Tibial nerve (tissue), 4 donors: ENCODE data around the gene INPP4B. TPM values are rescaled to one million over a fixed set of nuclear protein-coding genes. Genes with fewer than 3 reads are reported as not detected.

Source experiments
- DNase-seq, 2 donors: peaks; one replicate each; pipeline ENCODE4 v3.0.0-alpha.2; 2019; ENCODE audit warnings: low spot score in 2 of 2
- H3K27ac ChIP-seq, 4 donors: fragments of 200-600 bp; sonication (generic) in 3 of 4; one replicate each; pipeline ENCODE4 v1.5.1; 2017 to 2019; ENCODE audit warnings: mild to moderate bottlenecking in 1 of 4
- H3K27me3 ChIP-seq, 2 donors: fragments of 200-600 bp; sonication (generic) in 1 of 2; one replicate each; pipeline versions ENCODE4 v1.5.1 to v1.6.0; 2017 to 2019
- H3K36me3 ChIP-seq, 3 donors: fragments of 200-600 bp; sonication (generic); one replicate each; pipeline ENCODE4 v1.5.1; 2018 to 2019
- H3K4me1 ChIP-seq, 4 donors: fragments of 200-600 bp; sonication (generic) in 3 of 4; one replicate each; pipeline ENCODE4 v1.5.1; 2017 to 2019
- H3K4me3 ChIP-seq, 4 donors: fragments of 200-600 bp; sonication (generic) in 3 of 4; one replicate each; pipeline ENCODE4 v1.5.1; 2017 to 2019; ENCODE audit warnings: mild to moderate bottlenecking in 1 of 4, moderate library complexity in 1 of 4
- H3K9me3 ChIP-seq, 4 donors: fragments of 200-600 bp; sonication (generic) in 3 of 4; one replicate each; pipeline ENCODE4 v1.5.1; 2017 to 2019
- CTCF ChIP-seq, 5 experiments: fragments of 200-600 bp in 3 of 5; fragments of 450-650 bp in 2 of 5; sonication (generic) in 3 of 5; IDR thresholded peaks; one replicate each; pipeline ENCODE4 v1.5.1; 2016 to 2019; ENCODE audit warnings: antibody characterized with exemption in 5 of 5, mild to moderate bottlenecking in 3 of 5, moderate library complexity in 2 of 5
- EP300 ChIP-seq, 2 donors: sonication (generic); formaldehyde crosslinking; IDR thresholded peaks; one replicate each; pipeline ENCODE4 v1.6.1; 2017; ENCODE audit warnings: antibody characterized with exemption in 2 of 2, mild to moderate bottlenecking in 1 of 2
- POLR2A ChIP-seq, 2 donors: fragments of 450-650 bp; IDR thresholded peaks; one replicate each; pipeline ENCODE4 v1.6.1; 2017; ENCODE audit warnings: antibody characterized with exemption in 2 of 2, mild to moderate bottlenecking in 2 of 2, moderate library complexity in 2 of 2
- WGBS, 2 donors: methylation state at CpG; one replicate each; pipeline ENCODE4 v1.1.5; 2018; 5-methylcytosine and 5-hydroxymethylcytosine counted together
- total RNA-seq, 4 donors: library from RNA; depleted of rRNA; stranded (reverse); fragments of >200 nt; gene quantifications; one replicate each; pipeline ENCODE4 v1.1.0, GENCODE V29; 2016

Gene INPP4B
- total RNA-seq, 4 donors from 2014 or later: 16.3 to 32.4 (median 24.8) TPM

DNA sequence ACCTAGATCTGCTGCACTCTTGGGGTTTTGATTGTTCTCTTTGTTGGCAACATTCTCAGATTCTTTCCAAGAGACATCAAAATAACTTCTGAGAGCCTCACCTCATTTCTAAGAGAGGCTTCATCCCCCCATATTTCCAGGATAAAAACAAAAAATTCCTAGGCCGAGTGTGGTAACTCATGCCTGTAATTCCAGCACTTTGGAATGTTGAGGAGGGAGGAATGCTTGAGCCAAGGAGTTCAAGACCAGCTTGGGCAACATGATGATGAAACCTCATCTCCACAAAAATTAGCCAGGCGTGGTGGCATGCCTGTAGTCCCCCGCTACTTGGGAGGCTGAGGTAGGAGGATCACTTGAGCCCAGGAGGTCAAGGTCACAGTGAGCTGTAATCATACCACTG, 477.0 kb downstream of the INPP4B start:
- 88 to 90% methylated on average over 3 of the region's 3 CpGs for WGBS, 2 donors
- H3K36me3 ChIP-seq: no peaks in the 10 kb centered on the region
- peaks cover 0 to 3% (median 0%) of the 10 kb centered on the region in 4 donors for H3K9me3 ChIP-seq
- H3K4me3 ChIP-seq: no peak overlapping the region
- H3K4me1 ChIP-seq: peaks cover 0 to 21% (median 4%) of the 10 kb centered on the region in 4 donors
- H3K27ac ChIP-seq: no peak overlapping the region
- no peak for DNase-seq
- no peaks in the 10 kb centered on the region for H3K27me3 ChIP-seq
- no peak for TF ChIP-seq EP300 (IDR thresholded peaks at IDR 0.05)
- TF ChIP-seq POLR2A (IDR thresholded peaks at IDR 0.05): no peak
- no peak for TF ChIP-seq CTCF (IDR thresholded peaks at IDR 0.05)

DNA sequence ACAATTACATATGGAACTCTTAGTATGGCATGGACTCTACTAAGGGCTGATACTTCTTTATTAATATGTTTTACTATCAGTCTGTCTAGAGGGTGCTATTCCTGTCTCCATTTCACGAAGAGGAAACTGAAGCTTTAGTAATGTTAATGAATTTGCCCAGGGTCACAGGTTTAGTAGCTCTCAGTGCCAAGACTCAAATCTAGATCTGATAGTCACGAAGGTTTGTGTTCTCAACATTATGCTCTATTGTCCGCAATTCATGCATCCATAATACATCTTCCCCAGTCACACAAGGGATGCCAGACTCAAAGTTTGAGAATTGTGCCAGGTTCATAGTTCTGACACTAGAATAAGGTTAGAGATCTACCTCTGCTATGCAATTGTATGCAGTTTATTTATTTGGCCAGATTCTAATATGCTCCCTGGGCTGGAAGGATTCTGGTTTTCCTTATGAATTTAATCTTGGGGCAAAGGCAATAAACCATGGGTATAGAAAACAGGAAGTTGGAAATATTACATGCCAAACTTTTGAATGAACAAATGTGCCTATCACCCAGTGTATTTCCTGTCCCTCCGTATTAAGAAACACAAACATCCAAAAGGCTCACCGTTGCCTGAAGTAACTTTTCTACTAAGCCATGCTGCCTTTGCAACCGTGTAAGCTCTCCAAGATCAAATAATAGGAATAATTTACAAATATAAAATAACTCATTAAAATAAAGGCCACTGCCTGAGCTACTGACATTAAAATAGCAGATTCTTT, 478.5 kb downstream of the INPP4B start:
- TF ChIP-seq POLR2A (IDR thresholded peaks at IDR 0.05) (no peak), EP300 (IDR thresholded peaks at IDR 0.05) (no peak), CTCF (IDR thresholded peaks at IDR 0.05) (no peak)
- H3K27ac ChIP-seq: no peak overlapping the region
- H3K27me3 ChIP-seq: no peaks in the 10 kb centered on the region
- peaks cover 0 to 3% (median 0%) of the 10 kb centered on the region in 4 donors for H3K9me3 ChIP-seq
- H3K4me1 ChIP-seq: peaks cover 0 to 15% (median 0%) of the 10 kb centered on the region in 4 donors
- no peak for DNase-seq
- WGBS, 2 donors: 51 to 58% methylated on average over 6 of the region's 6 CpGs
- H3K36me3 ChIP-seq: no peaks in the 10 kb centered on the region
- H3K4me3 ChIP-seq: no peak overlapping the region

DNA sequence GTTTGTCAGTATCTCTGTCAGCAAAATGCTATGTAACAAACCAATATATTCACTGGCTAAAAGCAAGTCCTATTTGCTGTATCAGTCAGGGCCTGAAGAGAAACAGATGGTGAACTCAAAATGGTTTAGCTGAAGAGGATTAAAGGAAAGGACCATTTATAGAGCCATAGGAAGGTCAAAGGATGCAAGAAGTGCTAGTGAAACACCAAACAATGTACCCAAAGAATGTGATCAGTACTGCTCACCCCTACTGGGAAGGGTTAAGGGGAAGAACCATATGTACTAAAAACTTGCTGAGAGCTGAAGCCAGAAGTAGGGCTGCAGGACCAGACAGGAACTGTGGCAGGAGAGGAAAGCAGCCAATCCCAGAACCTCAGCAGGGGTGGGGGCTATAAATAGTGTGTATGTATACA, 479.3 kb downstream of the INPP4B start:
- DNase-seq: no peak
- Histone ChIP-seq H3K27ac (no peak overlapping the region), H3K36me3 (no peaks in the 10 kb centered on the region), H3K4me3 (no peak overlapping the region), H3K4me1 (peaks cover 0 to 7% (median 0%) of the 10 kb centered on the region in 4 donors), H3K27me3 (no peaks in the 10 kb centered on the region), H3K9me3 (peaks cover 0 to 3% (median 0%) of the 10 kb centered on the region in 4 donors)
- TF ChIP-seq CTCF (IDR thresholded peaks at IDR 0.05): no peak
- TF ChIP-seq POLR2A (IDR thresholded peaks at IDR 0.05): no peak
- TF ChIP-seq EP300 (IDR thresholded peaks at IDR 0.05): no peak

DNA sequence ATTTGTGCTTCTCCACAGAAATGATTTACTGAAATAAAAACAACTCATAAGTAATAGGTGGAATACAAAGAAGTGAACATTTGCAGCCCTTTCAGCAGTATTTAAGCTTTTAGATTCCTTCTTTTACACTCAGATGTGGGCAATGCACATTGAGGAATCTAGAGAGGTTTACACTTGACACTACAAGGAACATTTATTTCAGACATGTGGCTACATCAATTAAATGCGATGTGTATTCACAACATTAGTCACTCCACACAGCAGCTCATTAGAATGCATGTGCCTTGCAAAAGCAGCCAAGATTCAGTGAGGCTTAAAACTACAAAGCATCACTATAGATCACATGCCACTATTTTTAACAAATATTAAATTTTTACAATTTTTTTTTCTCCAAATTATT, 480.7 kb downstream of the INPP4B start:
- no peak for TF ChIP-seq CTCF (IDR thresholded peaks at IDR 0.05)
- TF ChIP-seq POLR2A (IDR thresholded peaks at IDR 0.05): no peak
- no peak for TF ChIP-seq EP300 (IDR thresholded peaks at IDR 0.05)
- Histone ChIP-seq H3K27me3 (no peaks in the 10 kb centered on the region), H3K27ac (no peak overlapping the region), H3K36me3 (no peaks in the 10 kb centered on the region), H3K9me3 (no peaks in the 10 kb centered on the region), H3K4me1 (peaks cover 0 to 7% (median 0%) of the 10 kb centered on the region in 4 donors), H3K4me3 (no peak overlapping the region)
- no peak for DNase-seq
- 31 to 45% methylated on average over 1 of the region's 1 CpG for WGBS, 2 donors

DNA sequence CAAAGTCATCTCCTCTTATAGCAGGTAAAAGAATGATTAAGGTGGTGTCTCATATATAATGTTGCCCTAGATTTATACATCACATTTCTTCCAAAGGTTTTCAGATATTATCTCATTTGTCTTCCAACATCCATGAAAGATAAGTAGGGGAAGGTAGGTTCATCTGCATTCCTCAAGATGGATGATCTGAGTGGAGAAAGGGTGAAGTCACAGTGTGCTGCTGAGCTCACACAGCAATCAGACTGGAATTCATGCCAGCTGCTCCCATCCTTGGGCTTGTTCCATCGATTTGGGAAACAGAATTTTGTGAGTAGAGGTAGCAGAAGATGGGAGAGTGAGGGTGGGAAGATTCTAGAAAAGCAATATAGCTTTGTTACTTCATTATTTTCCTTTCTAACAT, 482.4 kb downstream of the INPP4B start:
- Histone ChIP-seq H3K27me3 (no peaks in the 10 kb centered on the region), H3K36me3 (no peaks in the 10 kb centered on the region), H3K9me3 (no peaks in the 10 kb centered on the region), H3K27ac (no peak overlapping the region), H3K4me3 (no peak overlapping the region), H3K4me1 (peaks cover 0 to 7% (median 0%) of the 10 kb centered on the region in 4 donors)
- TF ChIP-seq CTCF (IDR thresholded peaks at IDR 0.05) (no peak), POLR2A (IDR thresholded peaks at IDR 0.05) (no peak), EP300 (IDR thresholded peaks at IDR 0.05) (no peak)
- 78 to 91% methylated on average over 1 of the region's 1 CpG for WGBS, 2 donors
- no peak for DNase-seq
